ENCODE measurements around the gene ABI2.

- TF ChIP-seq, protein P1, sequence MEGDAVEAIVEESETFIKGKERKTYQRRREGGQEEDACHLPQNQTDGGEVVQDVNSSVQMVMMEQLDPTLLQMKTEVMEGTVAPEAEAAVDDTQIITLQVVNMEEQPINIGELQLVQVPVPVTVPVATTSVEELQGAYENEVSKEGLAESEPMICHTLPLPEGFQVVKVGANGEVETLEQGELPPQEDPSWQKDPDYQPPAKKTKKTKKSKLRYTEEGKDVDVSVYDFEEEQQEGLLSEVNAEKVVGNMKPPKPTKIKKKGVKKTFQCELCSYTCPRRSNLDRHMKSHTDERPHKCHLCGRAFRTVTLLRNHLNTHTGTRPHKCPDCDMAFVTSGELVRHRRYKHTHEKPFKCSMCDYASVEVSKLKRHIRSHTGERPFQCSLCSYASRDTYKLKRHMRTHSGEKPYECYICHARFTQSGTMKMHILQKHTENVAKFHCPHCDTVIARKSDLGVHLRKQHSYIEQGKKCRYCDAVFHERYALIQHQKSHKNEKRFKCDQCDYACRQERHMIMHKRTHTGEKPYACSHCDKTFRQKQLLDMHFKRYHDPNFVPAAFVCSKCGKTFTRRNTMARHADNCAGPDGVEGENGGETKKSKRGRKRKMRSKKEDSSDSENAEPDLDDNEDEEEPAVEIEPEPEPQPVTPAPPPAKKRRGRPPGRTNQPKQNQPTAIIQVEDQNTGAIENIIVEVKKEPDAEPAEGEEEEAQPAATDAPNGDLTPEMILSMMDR (conservative IDR thresholded peaks at IDR 0.05; ENCODE audit: low read depth, low read length): no peak
- TF ChIP-seq MAFK (IDR thresholded peaks at IDR 0.05; ENCODE audit: low read depth, low read length) (no peak), RCOR1 (IDR thresholded peaks at IDR 0.05; ENCODE audit: insufficient replicate concordance, low read length) (no peak)
These were observed 31.3 kb downstream of the ABI2 start for GRCh38 chr2:203359450-203359849.
